GM12892 (cell line): Measurements from ENCODE around the gene C12orf43.

Experiments used
- POLR2A ChIP-seq: IDR thresholded peaks from 2 replicates; pipeline ENCODE4 v1.6.1; 2011; ENCODE audit warnings: low read depth, low read length, control low read depth
- POLR2AphosphoS5 ChIP-seq: IDR thresholded peaks from 2 replicates; pipeline ENCODE4 v1.6.1; 2011; ENCODE audit warnings: low read depth, low read length, control low read depth

DNA sequence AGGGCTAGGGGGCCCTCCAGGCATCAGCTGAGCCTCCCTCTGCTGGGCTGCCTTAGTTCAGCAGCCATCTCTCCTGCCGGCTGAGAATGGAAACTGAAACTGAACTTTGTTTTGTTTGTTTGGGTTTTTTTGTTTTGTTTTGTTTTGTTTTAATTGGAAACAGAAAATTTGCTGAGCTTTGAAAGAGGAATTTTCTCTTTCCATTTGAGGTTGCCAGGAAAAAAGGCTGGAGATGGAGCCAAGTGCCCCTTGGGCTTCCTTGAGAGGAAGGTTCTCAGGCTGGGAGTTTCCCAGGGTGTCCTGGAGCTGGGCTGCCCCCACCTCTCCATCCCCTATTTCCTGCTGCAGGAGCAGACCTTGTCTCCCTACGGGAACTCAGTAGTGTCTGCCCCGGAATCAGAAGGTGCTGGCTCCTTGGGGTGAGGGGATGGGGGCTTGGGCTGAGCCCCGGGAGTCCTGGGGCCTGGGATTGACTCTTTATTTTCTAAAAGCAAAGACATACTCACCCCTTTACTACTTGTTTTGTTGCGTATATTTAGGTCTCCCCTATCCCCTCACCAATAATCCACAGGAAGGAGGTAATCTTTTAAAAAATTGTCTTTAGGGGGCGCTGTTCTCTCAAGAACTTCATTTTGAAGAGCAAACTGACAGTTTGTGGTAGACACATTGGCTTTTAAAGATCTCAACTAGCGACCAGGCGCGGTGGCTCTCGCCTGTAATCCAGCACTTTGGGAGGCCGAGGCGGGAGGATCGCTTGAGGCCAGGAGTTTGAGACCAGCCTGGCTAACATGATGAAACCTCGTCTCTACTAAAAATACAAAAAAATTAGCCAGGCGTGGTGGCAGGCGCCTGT lies 44.1 kb upstream of the C12orf43 start:
- TF ChIP-seq POLR2A, result 0 out of 2 replicates have a peak, but pooled peaks have one; percentile 26
- no peak for TF ChIP-seq POLR2AphosphoS5
